ENCODE data around the gene FMO5. TPM values are rescaled to one million over a fixed set of nuclear protein-coding genes. Genes with fewer than 3 reads are reported as not detected.

The FMO5 gene
- total RNA-seq (2014; rRNA removed; shearing (Covaris generic)) (0.35 and 0.73 TPM in 2 replicates), polyA plus RNA-seq (2016; fragmentation: Nextera tagmentation; extraction: Ambion mirVana) (0.54 and 0.84 TPM in 2 replicates)
- long read RNA-seq, partial matches to known transcripts: 0 of 1 reads
- long read RNA-seq, other reads (novel, unspliced or antisense): 1 of 1 reads

- H3K4me3 Mint-ChIP-seq: peak within 1 kb of the TSS; percentile 84
- H2AFZ ChIP-seq: peak within 1 kb of the TSS; percentile 100
- peak; percentile 99 for ATAC-seq
These were observed at the start of gene FMO5 for GRCh38 chr1:147225193-147225730. Gene FMO5 (minus strand): TSS chr1:147225339. CDS start chr1:147225029, 310 bp downstream.

More at GRCh38 chr1:147225193-147225730, at the start of gene FMO5:
- Histone ChIP-seq H3K4me3 (peak within 1 kb of the TSS; percentile 76), H3F3A (replicated peaks; ENCODE audit: low read depth) (no peaks in the 10 kb centered on the region), H3K4me2 (peak within 1 kb of the TSS; percentile 90), H3K4me1 (ENCODE audit: insufficient read depth) (peaks cover 12% of the 10 kb centered on the region), H4K20me1 (replicated peaks; ENCODE audit: insufficient read depth) (no peaks in the 10 kb centered on the region), H3K27ac (ENCODE audit: low read depth) (no peak within 1 kb of the TSS), H3K36me3 (ENCODE audit: insufficient read depth) (no peaks in the 10 kb centered on the region), H3K79me2 (replicated peaks; ENCODE audit: insufficient read depth) (no peaks in the 10 kb centered on the region), H3K9me2 (ENCODE audit: insufficient read depth) (no peaks in the 10 kb centered on the region), H3K27me3 (ENCODE audit: insufficient read depth) (peaks cover 11% of the 10 kb centered on the region; the same call in 1 of the 2 replicates)
- Mint-ChIP-seq H3K27ac (no peak within 1 kb of the TSS), H3K36me3 (ENCODE audit: low read depth) (no peaks in the 10 kb centered on the region), H3K9me3 (no peaks in the 10 kb centered on the region), H3K27me3 (ENCODE audit: insufficient read depth, low read depth, poor library complexity) (peaks cover 8% of the 10 kb centered on the region), H3K4me1 (peaks cover 20% of the 10 kb centered on the region)
- TF ChIP-seq ZNF462 (CRISPR knock-in tag; IDR thresholded peaks at IDR 0.05) (peak; percentile 52; the same call in 1 of the 2 replicates), CTCF (conservative IDR thresholded peaks at IDR 0.05; ENCODE audit: low read depth in 2 of 2) (no peak)
- peak; percentile 86 for DNase-seq (ENCODE audit: low spot score)

All from GM23338 (cell line).